ENCODE data around the gene GTF3C4.

- TF ChIP-seq POLR2AphosphoS5 (IDR thresholded peaks at IDR 0.05; ENCODE audit: borderline replicate concordance, low read depth, low read length) (no peak), EZH2 (IDR thresholded peaks at IDR 0.05) (no peak), FOXP2 (optimal IDR thresholded peaks at IDR 0.05; ENCODE audit: control extremely low read depth, extremely low read length, insufficient read depth) (no peak)
These were observed 53.5 kb downstream of the GTF3C4 start for GRCh38 chr9:132723809-132724208.

Data from SK-N-MC (cell line).